ENCODE measurements around the gene ZIM2. TPM values are rescaled to one million over a fixed set of nuclear protein-coding genes. Genes with fewer than 3 reads are reported as not detected.

Gene ZIM2
- total and polyA plus RNA-seq, 8 donors = 0.08 to 0.52 (median 0.12) TPM; not detected in 3

DNA sequence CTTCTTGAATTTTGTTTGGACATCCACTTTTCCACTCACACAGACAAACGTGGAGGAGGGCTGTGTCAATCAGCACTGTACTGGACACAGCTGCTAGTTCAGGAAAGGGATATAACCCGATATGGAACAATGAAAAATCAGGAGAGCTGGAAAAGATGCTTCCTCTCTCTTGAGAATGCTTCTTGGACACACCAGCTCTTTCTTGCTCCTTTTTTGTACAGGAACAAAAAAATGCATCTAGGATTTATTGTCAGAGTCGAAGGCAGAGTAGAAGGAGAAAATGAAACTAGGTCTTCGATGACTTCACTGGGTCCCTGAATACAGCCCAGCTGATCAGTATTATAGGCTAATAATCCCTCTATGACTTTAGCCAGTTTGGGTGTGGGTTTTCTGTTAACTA, 62.2 kb downstream of the ZIM2 start:
- Histone ChIP-seq H3K27me3 (no peaks in the 10 kb centered on the region), H3K27ac (no peak overlapping the region), H3K4me3 (no peak overlapping the region), H3K4me1 (no peaks in the 10 kb centered on the region), H3K36me3 (no peaks in the 10 kb centered on the region), H3K9me3 (no peaks in the 10 kb centered on the region)
- FAIRE-seq (no peak), DNase-seq (no peak), ATAC-seq (no peak)
- intact Hi-C loops (cut with DNase I) = no loop called here
- WGBS, 2 donors = 62 to 63% methylated on average over 4 of the region's 4 CpGs
- TF ChIP-seq, protein P1, sequence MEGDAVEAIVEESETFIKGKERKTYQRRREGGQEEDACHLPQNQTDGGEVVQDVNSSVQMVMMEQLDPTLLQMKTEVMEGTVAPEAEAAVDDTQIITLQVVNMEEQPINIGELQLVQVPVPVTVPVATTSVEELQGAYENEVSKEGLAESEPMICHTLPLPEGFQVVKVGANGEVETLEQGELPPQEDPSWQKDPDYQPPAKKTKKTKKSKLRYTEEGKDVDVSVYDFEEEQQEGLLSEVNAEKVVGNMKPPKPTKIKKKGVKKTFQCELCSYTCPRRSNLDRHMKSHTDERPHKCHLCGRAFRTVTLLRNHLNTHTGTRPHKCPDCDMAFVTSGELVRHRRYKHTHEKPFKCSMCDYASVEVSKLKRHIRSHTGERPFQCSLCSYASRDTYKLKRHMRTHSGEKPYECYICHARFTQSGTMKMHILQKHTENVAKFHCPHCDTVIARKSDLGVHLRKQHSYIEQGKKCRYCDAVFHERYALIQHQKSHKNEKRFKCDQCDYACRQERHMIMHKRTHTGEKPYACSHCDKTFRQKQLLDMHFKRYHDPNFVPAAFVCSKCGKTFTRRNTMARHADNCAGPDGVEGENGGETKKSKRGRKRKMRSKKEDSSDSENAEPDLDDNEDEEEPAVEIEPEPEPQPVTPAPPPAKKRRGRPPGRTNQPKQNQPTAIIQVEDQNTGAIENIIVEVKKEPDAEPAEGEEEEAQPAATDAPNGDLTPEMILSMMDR (IDR thresholded peaks at IDR 0.05) = no peak

DNA sequence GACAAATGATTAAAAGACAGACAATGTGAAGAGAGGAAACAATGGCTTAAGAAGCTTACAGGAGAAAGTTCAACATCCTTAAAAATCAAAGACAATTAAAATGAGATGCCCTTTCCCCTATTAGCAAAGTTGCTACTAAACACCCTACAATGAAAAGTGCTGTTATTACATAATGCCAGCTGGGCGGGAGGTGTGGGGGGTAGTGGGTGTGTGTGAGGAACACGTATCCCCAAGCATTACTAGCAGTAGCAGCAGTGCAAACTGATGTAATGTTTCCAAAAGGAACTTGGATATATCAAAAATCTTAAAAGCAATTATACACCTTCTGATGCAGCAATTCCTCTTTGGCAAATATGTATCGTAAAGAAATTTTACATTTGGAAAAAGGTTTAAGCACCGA, 70.9 kb downstream of the ZIM2 start:
- Histone ChIP-seq H3K9me3 (no peaks in the 10 kb centered on the region), H3K27me3 (no peaks in the 10 kb centered on the region), H3K4me3 (no peak overlapping the region), H3K27ac (no peak overlapping the region), H3K36me3 (no peaks in the 10 kb centered on the region), H3K4me1 (no peaks in the 10 kb centered on the region)
- TF ChIP-seq, protein P1 (IDR thresholded peaks at IDR 0.05) = no peak
- intact Hi-C loops (cut with DNase I) = no loop called here
- ATAC-seq (no peak), DNase-seq (no peak), FAIRE-seq (no peak)
- WGBS, 2 donors = 78 to 99% methylated on average over 4 of the region's 4 CpGs

DNA sequence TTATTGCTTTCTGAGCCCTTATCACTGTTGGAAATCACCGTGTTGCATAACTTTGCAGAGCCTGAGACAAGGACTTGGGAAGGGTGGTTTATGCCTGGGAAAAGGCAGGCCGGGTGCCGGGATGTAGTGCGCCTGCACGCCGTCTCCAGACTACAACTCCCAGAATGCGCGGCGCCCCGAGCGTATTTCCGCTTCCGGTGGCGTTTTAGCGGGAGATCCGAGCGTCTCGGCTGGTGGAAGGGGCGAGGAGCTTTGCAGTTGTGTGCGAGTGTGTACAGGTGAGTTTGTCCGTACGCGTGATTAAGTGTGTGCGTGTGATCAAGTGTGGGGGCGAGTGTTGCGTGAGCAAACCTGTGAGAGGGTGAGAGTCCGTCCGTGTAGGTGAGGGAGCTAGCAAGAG, 75.4 kb downstream of the ZIM2 start:
- Histone ChIP-seq H3K4me3 (peak overlapping the region in 3 of 4 donors; percentile 26 to 41 (median 33)), H3K9me3 (no peaks in the 10 kb centered on the region), H3K36me3 (no peaks in the 10 kb centered on the region), H3K27me3 (no peaks in the 10 kb centered on the region), H3K27ac (no peak overlapping the region), H3K4me1 (no peaks in the 10 kb centered on the region)
- peak; percentile 40 to 74 (median 50) for DNase-seq
- no peak for FAIRE-seq
- TF ChIP-seq, protein P1 (IDR thresholded peaks at IDR 0.05) = no peak
- intact Hi-C loops (cut with DNase I) = no loop called here
- ATAC-seq = peak; percentile 81 to 99 (median 88)
- 1% methylated on average over 28 of the region's 28 CpGs for WGBS, 2 donors

DNA sequence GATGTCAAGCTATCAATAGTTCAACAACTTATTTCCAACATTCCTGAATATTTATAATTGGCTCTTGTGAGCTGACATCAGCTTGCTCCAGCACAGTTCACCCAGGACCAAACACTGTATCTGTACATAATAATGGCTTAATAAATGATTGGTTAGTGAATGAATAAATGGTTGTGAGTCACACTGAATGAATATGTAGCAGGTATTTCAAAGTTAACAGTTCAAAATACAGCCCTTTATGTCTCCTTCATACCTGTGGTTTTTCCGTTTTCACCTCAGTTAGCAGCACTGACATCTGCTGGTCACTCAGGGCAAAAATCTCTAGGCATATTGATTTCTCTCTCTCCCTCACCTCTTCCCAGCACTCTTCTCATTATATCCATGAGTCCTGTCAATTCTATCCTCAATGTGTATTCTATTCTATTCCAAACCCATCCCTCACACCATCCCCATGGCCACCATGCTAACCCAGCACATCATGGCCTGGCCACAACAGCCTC, 76.3 kb downstream of the ZIM2 start:
- 43 to 59% methylated on average over 1 of the region's 1 CpG for whole genome bisulfite sequencing, 2 donors
- H3K9me3 ChIP-seq = no peaks in the 10 kb centered on the region
- no peaks in the 10 kb centered on the region for H3K4me1 ChIP-seq
- H3K27me3 ChIP-seq = no peaks in the 10 kb centered on the region
- intact Hi-C loops (cut with DNase I) = no loop called here
- no peaks in the 10 kb centered on the region for H3K36me3 ChIP-seq
- no peak for FAIRE-seq
- no peak overlapping the region for H3K27ac ChIP-seq
- DNase-seq = no peak
- H3K4me3 ChIP-seq = no peak overlapping the region
- peak in 1 of 4 donors; percentile 29 for ATAC-seq
- TF ChIP-seq, protein P1 (IDR thresholded peaks at IDR 0.05) = no peak

DNA sequence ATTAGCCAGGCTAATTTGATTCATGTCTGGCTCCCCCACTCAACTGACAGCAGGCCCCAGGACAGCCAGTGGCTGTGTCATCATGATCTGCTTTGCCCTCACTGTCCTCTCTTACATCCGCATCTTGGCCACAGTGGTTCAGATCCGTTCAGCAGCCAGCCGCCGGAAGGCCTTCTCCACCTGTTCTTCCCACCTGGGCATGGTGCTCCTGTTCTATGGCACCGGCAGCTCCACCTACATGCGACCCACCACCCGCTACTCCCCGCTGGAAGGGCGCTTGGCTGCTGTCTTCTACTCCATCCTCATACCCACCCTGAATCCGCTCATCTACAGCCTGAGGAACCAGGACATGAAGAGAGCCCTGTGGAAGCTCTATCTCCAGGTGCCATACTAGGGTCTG, 79.7 kb downstream of the ZIM2 start:
- no peaks in the 10 kb centered on the region for H3K4me1 ChIP-seq
- no peaks in the 10 kb centered on the region for H3K36me3 ChIP-seq
- TF ChIP-seq, protein P1 (IDR thresholded peaks at IDR 0.05) = no peak
- H3K27me3 ChIP-seq = no peaks in the 10 kb centered on the region
- 85 to 88% methylated on average over 10 of the region's 10 CpGs for WGBS, 2 donors
- H3K4me3 ChIP-seq = no peak overlapping the region
- intact Hi-C loops (cut with DNase I) = no loop called here
- H3K9me3 ChIP-seq = no peaks in the 10 kb centered on the region
- FAIRE-seq = no peak
- no peak for ATAC-seq
- no peak overlapping the region for H3K27ac ChIP-seq
- DNase-seq = no peak

All from pancreas (tissue), 10 donors.